K562 (cell line): ENCODE results near the gene VGF. TPM values are rescaled to one million over a fixed set of nuclear protein-coding genes. Genes with fewer than 3 reads are reported as not detected.

ENCODE experiments used
- ERF ChIP-seq: fragments of 450-650 bp; formaldehyde crosslinking; IDR thresholded peaks from 2 replicates; pipeline ENCODE4 v1.4.0; 2020; ENCODE audit warnings: mild to moderate bottlenecking, mixed read lengths
- HDAC1 ChIP-seq, 2 experiments: fragments of 450-650 bp; IDR thresholded peaks; 2 replicates each; pipeline ENCODE4 v1.6.1; 2016 to 2017; ENCODE audit warnings: inconsistent platforms in 1 of 2, mild to moderate bottlenecking in 1 of 2, moderate library complexity in 1 of 2
- L3MBTL2 ChIP-seq: fragments of 450-650 bp; IDR thresholded peaks from 2 replicates; pipeline ENCODE4 v1.6.1; 2016; ENCODE audit warnings: mild to moderate bottlenecking, moderate library complexity
- NUFIP1 ChIP-seq: fragments of 450-650 bp; IDR thresholded peaks from 2 replicates; pipeline ENCODE4 v1.6.1; 2018; ENCODE audit not compliant: partially characterized antibody
- SMARCA4 ChIP-seq: fragments of 450-650 bp; IDR thresholded peaks from 2 replicates; pipeline ENCODE4 v1.6.1; 2016
- TSC22D4 ChIP-seq: fragments of 450-650 bp; IDR thresholded peaks from 2 replicates; pipeline ENCODE4 v1.6.1; 2016; ENCODE audit warnings: missing genetic modification characterization, missing biosample characterization, control low read depth
- YY1 ChIP-seq, 3 experiments: IDR thresholded peaks; 2 replicates each; pipeline ENCODE4 v1.6.1; 2011; ENCODE audit warnings: low read length in 2 of 3, mild to moderate bottlenecking in 2 of 3, moderate library complexity in 2 of 3, borderline replicate concordance in 1 of 3, control low read depth in 1 of 3, low read depth in 1 of 3; ENCODE audit not compliant: insufficient read depth in 3 of 3, insufficient replicate concordance in 2 of 3, control insufficient read depth in 1 of 3, insufficient read length in 1 of 3; ENCODE audit errors: extremely low read depth in 1 of 3
- ZBTB17 ChIP-seq: fragments of 450-650 bp; formaldehyde crosslinking; IDR thresholded peaks from 2 replicates; pipeline ENCODE4 v1.4.0; 2020; ENCODE audit warnings: mild to moderate bottlenecking
- ZNF239 ChIP-seq: fragments of 250-450 bp; sonication (Bioruptor Pico); IDR thresholded peaks from 2 replicates; pipeline ENCODE4 v1.4.0; 2020; ENCODE audit warnings: mild to moderate bottlenecking
- ZNF584 ChIP-seq: fragments of 200-800 bp; sonication (Bioruptor generic); IDR thresholded peaks from 2 replicates; pipeline ENCODE4 v1.6.1; 2016; ENCODE audit warnings: low read depth, mild to moderate bottlenecking, missing genetic modification characterization, missing compliant biosample characterization
- ZNF589 ChIP-seq: fragments of 200-800 bp; sonication (Bioruptor generic); IDR thresholded peaks from 2 replicates; pipeline ENCODE4 v1.6.1; 2016; ENCODE audit warnings: low read depth, missing genetic modification characterization, missing compliant biosample characterization
- ZNF639 ChIP-seq, 2 experiments: fragments of 200-800 bp in 1 of 2; sonication (Bioruptor generic) in 1 of 2; sonication (generic) in 1 of 2; formaldehyde crosslinking in 1 of 2; IDR thresholded peaks in 1 of 2; conservative IDR thresholded peaks in 1 of 2; 2 replicates each; pipeline versions ENCODE4 v1.5.0 to v1.6.1; 2016 to 2020; ENCODE audit warnings: missing compliant biosample characterization in 1 of 2, missing genetic modification characterization in 1 of 2, missing genetic modification reagents in 1 of 2
- polyA plus RNA-seq, 8 experiments: library from polyadenylated mRNA; depleted of rRNA in 4 of 8; stranded (reverse) in 5 of 8; unstranded in 3 of 8; fragments of >200 nt; fragmentation: Nextera tagmentation in 2 of 8; fragmentation: Illumina TruSeq in 1 of 8; extraction: Ambion mirVana in 2 of 8; extraction: Trizol in 1 of 8; gene quantifications; 2 replicates each; pipeline versions ENCODE4 v1.2.1 to v1.2.3, GENCODE V29; 2011 to 2014; ENCODE audit warnings: inconsistent platforms in 1 of 8, missing spikeins in 1 of 8
- total RNA-seq, 7 experiments: library from RNA; depleted of rRNA in 6 of 7; stranded (reverse); fragments of >200 nt in 6 of 7; fragmentation: Illumina TruSeq in 2 of 7; extraction: Trizol in 2 of 7; gene quantifications; 2 replicates each; pipeline versions ENCODE4 v1.2.1 to v1.2.3, GENCODE V29; 2011 to 2021; ENCODE audit warnings: low replicate concordance in 1 of 7
- TF ChIP-seq, protein P1 (sequence below): sonication (generic); formaldehyde crosslinking; IDR thresholded peaks from 2 replicates; pipeline ENCODE4 v1.8.1; 2022; ENCODE audit warnings: missing genetic modification reagents
- TF ChIP-seq, protein P2 (sequence below): fragments of 250-450 bp; sonication (Bioruptor Pico); IDR thresholded peaks from 2 replicates; pipeline ENCODE4 v1.8.0; 2022; ENCODE audit warnings: moderate library complexity, mild to moderate bottlenecking, inconsistent platforms
- TF ChIP-seq, protein P3 (sequence below), 3 experiments: fragments of 200-800 bp in 1 of 3; fragments of 250-450 bp in 1 of 3; fragments of 450-650 bp in 1 of 3; sonication (Bioruptor Pico) in 1 of 3; sonication (Bioruptor generic) in 1 of 3; formaldehyde crosslinking in 1 of 3; IDR thresholded peaks; 2 replicates each; pipeline versions ENCODE4 v1.6.1 to v1.8.0; 2016 to 2022; ENCODE audit warnings: mild to moderate bottlenecking in 2 of 3, missing genetic modification characterization in 2 of 3, missing compliant biosample characterization in 1 of 3, moderate library complexity in 1 of 3

Gene VGF
- total and polyA plus RNA-seq, 9 of the 15 experiments (the other 6 are each of a cell fraction or from before 2014, with no cell fraction given): 0.03 to 5.7 (median 0.34) TPM

GRCh38 chr7:101126651-101127459 is 38.5 kb downstream of the VGF start, which contains the start of gene SERPINE1 (continued):
- TF ChIP-seq ZNF639 (CRISPR knock-in tag; conservative IDR thresholded peaks at IDR 0.05 in 1 of 2, IDR thresholded peaks at IDR 0.05 in 1 of 2) (peak in 1 of 2 experiments; percentile 40; a peak in 1 of 4 replicates), ERF (0 out of 2 replicates have a peak, but pooled peaks have one; percentile 15), ZNF239 (CRISPR knock-in tag) (no peak), ZNF584 (CRISPR knock-in tag) (0 out of 2 replicates have a peak, but pooled peaks have one; percentile 57), ZNF589 (CRISPR knock-in tag) (peak; percentile 86; the same call in 1 of the 2 replicates), SMARCA4 (peak; percentile 26; the same call in 1 of the 2 replicates), NUFIP1 (no peak), L3MBTL2 (peak; percentile 58; the same call in 1 of the 2 replicates), HDAC1 (IDR thresholded peaks at IDR 0.05) (0 out of 4 replicates have a peak, but pooled peaks of 1 of the 2 experiments have one; percentile 18), TSC22D4 (tag) (no peak), YY1 (IDR thresholded peaks at IDR 0.05; ENCODE audit: borderline replicate concordance in 1 of 3, control insufficient read depth in 1 of 3, extremely low read depth in 1 of 3, insufficient read depth in 3 of 3, insufficient read length in 1 of 3, insufficient replicate concordance in 2 of 3, low read depth in 1 of 3, low read length in 2 of 3) (peak in 1 of 3 experiments; percentile 23), ZBTB17 (CRISPR knock-in tag) (0 out of 2 replicates have a peak, but pooled peaks have one; percentile 43)
- TF ChIP-seq, protein P1, sequence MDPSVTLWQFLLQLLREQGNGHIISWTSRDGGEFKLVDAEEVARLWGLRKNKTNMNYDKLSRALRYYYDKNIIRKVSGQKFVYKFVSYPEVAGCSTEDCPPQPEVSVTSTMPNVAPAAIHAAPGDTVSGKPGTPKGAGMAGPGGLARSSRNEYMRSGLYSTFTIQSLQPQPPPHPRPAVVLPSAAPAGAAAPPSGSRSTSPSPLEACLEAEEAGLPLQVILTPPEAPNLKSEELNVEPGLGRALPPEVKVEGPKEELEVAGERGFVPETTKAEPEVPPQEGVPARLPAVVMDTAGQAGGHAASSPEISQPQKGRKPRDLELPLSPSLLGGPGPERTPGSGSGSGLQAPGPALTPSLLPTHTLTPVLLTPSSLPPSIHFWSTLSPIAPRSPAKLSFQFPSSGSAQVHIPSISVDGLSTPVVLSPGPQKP: no peak
- TF ChIP-seq, protein P2, sequence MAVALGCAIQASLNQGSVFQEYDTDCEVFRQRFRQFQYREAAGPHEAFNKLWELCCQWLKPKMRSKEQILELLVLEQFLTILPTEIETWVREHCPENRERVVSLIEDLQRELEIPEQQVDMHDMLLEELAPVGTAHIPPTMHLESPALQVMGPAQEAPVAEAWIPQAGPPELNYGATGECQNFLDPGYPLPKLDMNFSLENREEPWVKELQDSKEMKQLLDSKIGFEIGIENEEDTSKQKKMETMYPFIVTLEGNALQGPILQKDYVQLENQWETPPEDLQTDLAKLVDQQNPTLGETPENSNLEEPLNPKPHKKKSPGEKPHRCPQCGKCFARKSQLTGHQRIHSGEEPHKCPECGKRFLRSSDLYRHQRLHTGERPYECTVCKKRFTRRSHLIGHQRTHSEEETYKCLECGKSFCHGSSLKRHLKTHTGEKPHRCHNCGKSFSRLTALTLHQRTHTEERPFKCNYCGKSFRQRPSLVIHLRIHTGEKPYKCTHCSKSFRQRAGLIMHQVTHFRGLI (CRISPR knock-in tag): 0 out of 2 replicates have a peak, but pooled peaks have one; percentile 21
- TF ChIP-seq, protein P3, sequence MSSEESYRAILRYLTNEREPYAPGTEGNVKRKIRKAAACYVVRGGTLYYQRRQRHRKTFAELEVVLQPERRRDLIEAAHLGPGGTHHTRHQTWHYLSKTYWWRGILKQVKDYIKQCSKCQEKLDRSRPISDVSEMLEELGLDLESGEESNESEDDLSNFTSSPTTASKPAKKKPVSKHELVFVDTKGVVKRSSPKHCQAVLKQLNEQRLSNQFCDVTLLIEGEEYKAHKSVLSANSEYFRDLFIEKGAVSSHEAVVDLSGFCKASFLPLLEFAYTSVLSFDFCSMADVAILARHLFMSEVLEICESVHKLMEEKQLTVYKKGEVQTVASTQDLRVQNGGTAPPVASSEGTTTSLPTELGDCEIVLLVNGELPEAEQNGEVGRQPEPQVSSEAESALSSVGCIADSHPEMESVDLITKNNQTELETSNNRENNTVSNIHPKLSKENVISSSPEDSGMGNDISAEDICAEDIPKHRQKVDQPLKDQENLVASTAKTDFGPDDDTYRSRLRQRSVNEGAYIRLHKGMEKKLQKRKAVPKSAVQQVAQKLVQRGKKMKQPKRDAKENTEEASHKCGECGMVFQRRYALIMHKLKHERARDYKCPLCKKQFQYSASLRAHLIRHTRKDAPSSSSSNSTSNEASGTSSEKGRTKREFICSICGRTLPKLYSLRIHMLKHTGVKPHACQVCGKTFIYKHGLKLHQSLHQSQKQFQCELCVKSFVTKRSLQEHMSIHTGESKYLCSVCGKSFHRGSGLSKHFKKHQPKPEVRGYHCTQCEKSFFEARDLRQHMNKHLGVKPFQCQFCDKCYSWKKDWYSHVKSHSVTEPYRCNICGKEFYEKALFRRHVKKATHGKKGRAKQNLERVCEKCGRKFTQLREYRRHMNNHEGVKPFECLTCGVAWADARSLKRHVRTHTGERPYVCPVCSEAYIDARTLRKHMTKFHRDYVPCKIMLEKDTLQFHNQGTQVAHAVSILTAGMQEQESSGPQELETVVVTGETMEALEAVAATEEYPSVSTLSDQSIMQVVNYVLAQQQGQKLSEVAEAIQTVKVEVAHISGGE (CRISPR knock-in tag; IDR thresholded peaks at IDR 0.05): 0 out of 6 replicates have a peak, but pooled peaks of 1 of the 3 experiments have one; percentile 32
